Measurements from ENCODE around the gene EIF4EBP3.
"Not testable (repeated sequence)": the region's sequence is repeated elsewhere in the genome, so short reads cannot be mapped to it uniquely, and the experiment has no call there.

Gene EIF4EBP3

DNA sequence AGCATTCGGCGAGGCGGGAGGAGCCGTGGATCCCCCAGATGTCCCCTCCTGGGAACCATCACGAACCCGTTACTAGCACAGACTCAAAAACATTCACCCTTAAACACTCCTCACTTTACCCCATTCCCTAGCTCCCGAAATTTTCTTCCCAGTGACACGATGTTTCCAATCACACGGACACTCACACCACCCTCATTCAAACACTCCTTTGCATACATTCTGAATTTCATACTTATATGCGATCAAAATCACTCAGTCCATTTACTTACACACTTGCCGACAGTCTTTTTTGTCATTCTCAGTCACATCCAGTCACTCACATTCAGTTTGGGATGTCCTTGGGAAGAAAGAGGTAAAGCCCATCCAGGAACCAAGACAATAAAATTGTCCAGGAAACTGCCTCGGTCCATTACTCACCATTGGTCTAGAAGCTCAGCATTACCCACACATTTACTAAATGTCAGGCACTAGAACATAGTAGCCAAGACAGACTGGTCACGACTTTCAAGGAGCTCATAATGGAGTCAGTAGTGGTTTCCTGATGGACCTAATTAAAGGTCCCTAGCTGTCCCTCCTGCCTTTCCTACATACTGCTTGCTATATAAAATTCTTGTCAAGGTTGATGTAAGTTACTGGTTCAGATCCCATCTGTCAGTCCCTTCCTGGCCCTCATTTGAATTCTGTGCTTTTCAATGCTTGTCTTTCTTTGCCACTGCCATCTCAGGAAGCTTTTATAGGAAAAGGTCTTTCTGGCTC, 17.7 kb downstream of the EIF4EBP3 start:
- H3K9me3 Mint-ChIP-seq = no peaks in the 10 kb centered on the region
- DNase-seq (ENCODE audit: low spot score in 2 of 2) (no peak), ATAC-seq (peak; percentile 1)
- peak overlapping the region; percentile 82 for H3K4me3 Mint-ChIP-seq
- peaks cover 28% of the 10 kb centered on the region for H3K36me3 Mint-ChIP-seq
- peak overlapping the region; percentile 94 for H3K27ac Mint-ChIP-seq
- H3K4me1 Mint-ChIP-seq = peaks cover 69% of the 10 kb centered on the region

GRCh38 chr5:140565780-140566095, 18.3 kb downstream of the EIF4EBP3 start:
- Mint-ChIP-seq H3K4me3 (peak overlapping the region; percentile 82), H3K27ac (peak overlapping the region; percentile 94), H3K4me1 (peaks cover 73% of the 10 kb centered on the region), H3K36me3 (peaks cover 33% of the 10 kb centered on the region), H3K9me3 (no peaks in the 10 kb centered on the region)
- DNase-seq (ENCODE audit: low spot score in 2 of 2) (no peak), ATAC-seq (no peak)

- Mint-ChIP-seq H3K27ac (no peak overlapping the region), H3K36me3 (peaks cover 34% of the 10 kb centered on the region), H3K4me1 (peaks cover 65% of the 10 kb centered on the region), H3K9me3 (no peaks in the 10 kb centered on the region), H3K4me3 (peak overlapping the region; percentile 82)
- ATAC-seq = no peak
- peak in 1 of 2 donors; percentile 46 for DNase-seq (ENCODE audit: low spot score in 2 of 2)
Observed at GRCh38 chr5:140566665-140567064, 19.2 kb downstream of the EIF4EBP3 start.

DNA sequence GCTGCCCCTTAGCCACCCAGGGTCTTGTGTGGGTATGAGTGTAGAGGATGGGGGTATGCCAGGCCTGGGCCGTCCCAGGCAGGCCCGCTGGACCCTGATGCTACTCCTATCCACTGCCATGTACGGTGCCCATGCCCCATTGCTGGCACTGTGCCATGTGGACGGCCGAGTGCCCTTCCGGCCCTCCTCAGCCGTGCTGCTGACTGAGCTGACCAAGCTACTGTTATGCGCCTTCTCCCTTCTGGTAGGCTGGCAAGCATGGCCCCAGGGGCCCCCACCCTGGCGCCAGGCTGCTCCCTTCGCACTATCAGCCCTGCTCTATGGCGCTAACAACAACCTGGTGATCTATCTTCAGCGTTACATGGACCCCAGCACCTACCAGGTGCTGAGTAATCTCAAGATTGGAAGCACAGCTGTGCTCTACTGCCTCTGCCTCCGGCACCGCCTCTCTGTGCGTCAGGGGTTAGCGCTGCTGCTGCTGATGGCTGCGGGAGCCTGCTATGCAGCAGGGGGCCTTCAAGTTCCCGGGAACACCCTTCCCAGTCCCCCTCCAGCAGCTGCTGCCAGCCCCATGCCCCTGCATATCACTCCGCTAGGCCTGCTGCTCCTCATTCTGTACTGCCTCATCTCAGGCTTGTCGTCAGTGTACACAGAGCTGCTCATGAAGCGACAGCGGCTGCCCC, 19.8 kb downstream of the EIF4EBP3 start:
- H3K4me1 Mint-ChIP-seq = peaks cover 62% of the 10 kb centered on the region
- no peaks in the 10 kb centered on the region for H3K9me3 Mint-ChIP-seq
- DNase-seq (ENCODE audit: low spot score in 2 of 2) (no peak), ATAC-seq (no peak)
- H3K36me3 Mint-ChIP-seq = peaks cover 34% of the 10 kb centered on the region
- peak overlapping the region; percentile 82 for H3K4me3 Mint-ChIP-seq
- peak overlapping the region; percentile 54 for H3K27ac Mint-ChIP-seq

- DNase-seq (ENCODE audit: low spot score in 2 of 2) (no peak), ATAC-seq (no peak)
- Mint-ChIP-seq H3K27ac (peak overlapping the region; percentile 54), H3K4me1 (peaks cover 56% of the 10 kb centered on the region), H3K4me3 (peak overlapping the region; percentile 82), H3K36me3 (peaks cover 34% of the 10 kb centered on the region), H3K9me3 (no peaks in the 10 kb centered on the region)
Observed at GRCh38 chr5:140567871-140568270, 20.4 kb downstream of the EIF4EBP3 start.

DNA sequence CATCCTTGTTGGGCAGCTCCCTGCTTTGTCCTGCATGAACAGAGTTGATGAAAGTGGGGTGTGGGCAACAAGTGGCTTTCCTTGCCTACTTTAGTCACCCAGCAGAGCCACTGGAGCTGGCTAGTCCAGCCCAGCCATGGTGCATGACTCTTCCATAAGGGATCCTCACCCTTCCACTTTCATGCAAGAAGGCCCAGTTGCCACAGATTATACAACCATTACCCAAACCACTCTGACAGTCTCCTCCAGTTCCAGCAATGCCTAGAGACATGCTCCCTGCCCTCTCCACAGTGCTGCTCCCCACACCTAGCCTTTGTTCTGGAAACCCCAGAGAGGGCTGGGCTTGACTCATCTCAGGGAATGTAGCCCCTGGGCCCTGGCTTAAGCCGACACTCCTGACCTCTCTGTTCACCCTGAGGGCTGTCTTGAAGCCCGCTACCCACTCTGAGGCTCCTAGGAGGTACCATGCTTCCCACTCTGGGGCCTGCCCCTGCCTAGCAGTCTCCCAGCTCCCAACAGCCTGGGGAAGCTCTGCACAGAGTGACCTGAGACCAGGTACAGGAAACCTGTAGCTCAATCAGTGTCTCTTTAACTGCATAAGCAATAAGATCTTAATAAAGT, 21.1 kb downstream of the EIF4EBP3 start:
- DNase-seq (ENCODE audit: low spot score in 2 of 2) = peak in 1 of 2 donors; percentile 48
- no peaks in the 10 kb centered on the region for H3K9me3 Mint-ChIP-seq
- H3K36me3 Mint-ChIP-seq = peaks cover 34% of the 10 kb centered on the region
- H3K27ac Mint-ChIP-seq = peak overlapping the region; percentile 84
- H3K4me1 Mint-ChIP-seq = peaks cover 55% of the 10 kb centered on the region
- peak overlapping the region; percentile 35 for H3K4me3 Mint-ChIP-seq
- ATAC-seq = no peak

DNA sequence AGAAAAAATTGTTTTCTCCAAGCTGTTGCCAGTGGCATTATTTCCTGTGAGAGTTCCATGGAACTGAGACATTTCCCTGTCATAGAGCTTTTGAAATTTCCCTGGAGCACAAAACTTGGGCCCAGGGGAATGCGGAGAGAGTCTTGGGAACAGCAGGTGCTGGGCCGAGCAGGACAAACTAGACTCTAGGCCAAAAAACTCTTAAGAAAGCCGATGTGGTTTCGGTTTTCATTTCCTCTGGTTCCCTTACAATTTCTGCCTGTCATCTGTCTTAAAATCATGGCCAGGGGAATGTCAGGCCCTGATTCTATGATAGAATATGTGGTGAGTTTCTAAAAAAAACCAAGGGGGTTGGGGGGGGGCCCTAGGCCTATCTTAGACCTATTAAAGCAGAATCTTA, 21.7 kb downstream of the EIF4EBP3 start:
- peak overlapping the region; percentile 84 for H3K27ac Mint-ChIP-seq
- peaks cover 29% of the 10 kb centered on the region for H3K36me3 Mint-ChIP-seq
- H3K4me1 Mint-ChIP-seq = peaks cover 49% of the 10 kb centered on the region

DNA sequence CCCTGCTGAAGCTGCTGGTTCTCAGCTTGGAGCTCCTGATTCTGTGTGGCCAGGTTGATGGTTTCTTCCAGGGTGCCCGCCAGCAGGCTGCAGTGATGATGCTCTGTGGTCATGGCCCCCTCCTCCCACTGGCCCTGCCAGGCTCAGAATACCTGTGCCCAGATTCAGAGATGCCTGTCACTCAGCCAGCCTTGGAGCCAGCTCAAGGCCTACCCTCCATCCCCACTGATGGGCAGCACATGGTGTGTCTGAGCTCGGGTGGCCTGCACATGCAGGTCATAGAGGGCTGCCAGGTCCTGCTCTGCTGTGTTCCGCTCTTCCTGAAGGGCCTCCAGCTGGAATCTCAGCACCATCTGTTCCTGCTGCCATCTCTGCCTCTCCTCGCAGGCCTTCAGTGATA, 22.6 kb downstream of the EIF4EBP3 start:
- Mint-ChIP-seq H3K27ac (peak overlapping the region; percentile 84), H3K4me3 (no peak overlapping the region), H3K36me3 (peaks cover 20% of the 10 kb centered on the region), H3K4me1 (peaks cover 47% of the 10 kb centered on the region), H3K9me3 (no peaks in the 10 kb centered on the region)
- DNase-seq (ENCODE audit: low spot score in 2 of 2) = no peak
- no peak for ATAC-seq

More for the DNA sequence above, 21.7 kb downstream of the EIF4EBP3 start:
- Mint-ChIP-seq H3K4me3 (peak overlapping the region; percentile 35), H3K9me3 (no peaks in the 10 kb centered on the region)
- DNase-seq (ENCODE audit: low spot score in 2 of 2) (no peak), ATAC-seq (no peak)

- Mint-ChIP-seq H3K27ac (peak overlapping the region; percentile 84), H3K4me1 (peaks cover 43% of the 10 kb centered on the region), H3K36me3 (peaks cover 16% of the 10 kb centered on the region), H3K9me3 (no peaks in the 10 kb centered on the region), H3K4me3 (no peak overlapping the region)
- DNase-seq (ENCODE audit: low spot score in 2 of 2) (no peak), ATAC-seq (no peak)
Observed at GRCh38 chr5:140570488-140570887, 23.0 kb downstream of the EIF4EBP3 start.

DNA sequence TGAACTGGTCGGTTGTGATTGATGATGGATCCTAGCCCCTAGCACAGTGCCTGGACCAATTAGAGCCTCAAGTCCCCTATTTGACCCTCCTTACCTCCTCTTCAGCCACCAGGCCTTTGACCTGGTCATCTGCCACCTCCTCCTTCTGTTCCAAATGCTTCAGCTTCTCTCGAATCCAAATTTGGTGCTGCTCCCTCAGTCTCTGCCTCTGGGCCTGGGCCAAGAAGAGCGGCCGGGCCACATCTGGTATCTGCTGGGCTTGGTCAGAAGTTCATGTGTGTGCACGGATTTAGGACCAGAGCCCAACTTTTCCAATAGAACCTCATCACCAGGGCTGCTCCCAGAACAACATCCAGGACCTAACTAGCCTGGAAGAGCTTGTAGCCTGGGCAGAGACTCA, 23.6 kb downstream of the EIF4EBP3 start:
- no peak for ATAC-seq
- DNase-seq (ENCODE audit: low spot score in 2 of 2) = no peak
- H3K36me3 Mint-ChIP-seq = peaks cover 16% of the 10 kb centered on the region
- peaks cover 37% of the 10 kb centered on the region for H3K4me1 Mint-ChIP-seq
- peak overlapping the region; percentile 84 for H3K27ac Mint-ChIP-seq
- H3K9me3 Mint-ChIP-seq = no peaks in the 10 kb centered on the region
- H3K4me3 Mint-ChIP-seq = no peak overlapping the region

DNA sequence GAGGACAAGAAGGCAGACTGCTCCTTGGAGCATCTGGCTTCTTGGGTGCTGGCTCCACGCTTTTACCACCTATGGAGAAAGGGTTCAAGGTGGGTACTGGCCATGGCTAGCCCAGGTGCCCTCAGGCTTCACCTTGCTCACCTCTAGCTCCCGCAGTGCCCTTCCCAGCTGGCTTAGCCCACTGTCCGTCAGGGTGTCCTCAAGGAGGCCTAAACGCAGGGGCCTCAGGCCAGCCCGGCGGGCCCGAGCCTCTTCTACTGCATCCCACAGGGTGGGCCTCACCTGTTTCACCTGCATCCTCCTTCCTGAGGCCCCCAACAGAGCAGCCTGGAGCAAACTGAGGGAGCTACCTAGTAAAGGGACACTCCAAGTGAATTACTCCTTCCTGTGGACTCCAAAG, 26.2 kb downstream of the EIF4EBP3 start:
- no peak for DNase-seq (ENCODE audit: low spot score in 2 of 2)
- Mint-ChIP-seq H3K4me3 (no peak overlapping the region), H3K27ac (no peak overlapping the region), H3K9me3 (no peaks in the 10 kb centered on the region), H3K4me1 (peaks cover 12% of the 10 kb centered on the region), H3K36me3 (peaks cover 6% of the 10 kb centered on the region)
- no peak for ATAC-seq

DNA sequence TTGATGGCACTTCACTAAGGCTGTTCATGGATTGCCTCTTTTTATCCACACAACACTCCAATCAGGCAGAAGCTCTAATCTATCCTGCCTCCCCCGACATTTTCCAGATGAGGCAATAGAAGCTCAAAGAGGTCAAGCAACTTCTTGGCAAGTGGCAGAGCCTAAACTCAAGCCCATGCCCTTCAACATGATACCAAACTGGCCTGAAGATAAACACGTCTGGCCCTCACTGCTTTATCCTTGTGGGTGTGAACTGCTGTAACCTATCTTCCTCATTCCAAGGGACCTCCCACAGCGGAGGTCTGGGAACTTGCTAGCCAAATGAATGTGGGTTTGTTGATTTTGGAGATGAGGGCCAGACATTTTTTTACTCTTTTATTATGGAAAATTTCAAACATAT, 26.7 kb downstream of the EIF4EBP3 start:
- peaks cover 6% of the 10 kb centered on the region for H3K36me3 Mint-ChIP-seq
- ATAC-seq (no peak), DNase-seq (ENCODE audit: low spot score in 2 of 2) (no peak)
- H3K4me3 Mint-ChIP-seq = no peak overlapping the region
- no peak overlapping the region for H3K27ac Mint-ChIP-seq
- H3K9me3 Mint-ChIP-seq = no peaks in the 10 kb centered on the region
- H3K4me1 Mint-ChIP-seq = peaks cover 8% of the 10 kb centered on the region

- Mint-ChIP-seq H3K4me3 (no peak overlapping the region), H3K36me3 (peaks cover 6% of the 10 kb centered on the region), H3K27ac (peak overlapping the region; percentile 37), H3K4me1 (peaks cover 2% of the 10 kb centered on the region), H3K9me3 (no peaks in the 10 kb centered on the region)
- ATAC-seq (no peak), DNase-seq (ENCODE audit: low spot score in 2 of 2) (no peak)
Observed at GRCh38 chr5:140575309-140575708, 27.8 kb downstream of the EIF4EBP3 start.

DNA sequence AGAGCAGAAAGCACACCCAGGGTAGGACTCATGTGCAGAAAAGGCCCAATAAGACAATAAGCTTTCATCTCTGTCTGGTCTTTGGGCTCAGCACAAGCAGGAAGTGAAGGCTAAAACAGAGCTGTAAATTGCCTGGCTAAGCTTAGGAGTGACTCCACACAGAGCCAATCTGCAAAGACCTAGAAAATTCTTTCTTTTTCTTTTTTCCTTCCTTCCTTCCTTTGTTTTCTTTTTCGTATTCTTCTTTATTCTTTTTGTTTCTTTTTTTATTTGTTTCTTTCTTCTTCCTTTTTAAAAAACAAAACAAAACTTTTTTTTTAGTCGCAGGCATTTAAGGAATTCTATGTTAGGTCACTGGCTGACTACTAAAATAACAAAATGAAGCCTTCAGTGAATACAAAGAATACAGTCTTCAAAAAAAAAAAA, 29.3 kb downstream of the EIF4EBP3 start:
- Mint-ChIP-seq H3K4me3 (no peak overlapping the region), H3K4me1 (no peaks in the 10 kb centered on the region), H3K27ac (peak overlapping the region; percentile 29), H3K9me3 (no peaks in the 10 kb centered on the region), H3K36me3 (no peaks in the 10 kb centered on the region)
- no peak for DNase-seq (ENCODE audit: low spot score in 2 of 2)
- no peak for ATAC-seq

DNA sequence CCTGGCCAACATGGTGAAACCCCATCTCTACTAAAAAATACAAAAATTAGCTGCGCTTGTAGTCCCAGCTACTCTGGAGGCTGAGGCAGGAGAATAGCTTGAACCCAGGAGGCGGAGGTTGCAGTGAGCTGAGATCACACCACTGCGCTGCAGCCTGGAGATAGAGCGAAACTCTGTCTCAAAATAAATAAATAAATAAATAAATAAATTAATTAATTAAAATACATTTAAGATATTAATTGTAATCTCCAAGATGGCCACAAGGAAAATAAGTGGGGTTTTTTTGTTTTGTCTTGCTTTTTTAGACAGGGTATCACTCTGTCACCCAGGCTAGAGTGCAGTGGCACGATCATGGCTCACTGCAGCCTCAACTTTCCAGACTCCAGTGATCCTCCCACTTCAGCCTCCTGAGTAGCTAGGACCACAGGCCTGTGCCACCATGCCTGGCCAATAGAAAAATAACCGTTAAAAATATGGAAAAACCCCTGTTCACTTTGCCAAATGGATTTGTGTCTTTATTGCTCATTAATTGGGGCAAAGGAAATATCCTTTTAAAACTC, 31.8 kb downstream of the EIF4EBP3 start:
- not testable (repeated sequence) for ATAC-seq; H3K9me3 Mint-ChIP-seq; H3K27ac Mint-ChIP-seq; DNase-seq (ENCODE audit: low spot score in 2 of 2); H3K4me1 Mint-ChIP-seq; H3K36me3 Mint-ChIP-seq; H3K4me3 Mint-ChIP-seq

Data from stimulated activated effector memory CD8-positive, alpha-beta T cell treated with anti-CD3 and anti-CD28 coated beads, Interleukin-12 subunit alpha, Interleukin-12 subunit beta, amount 100 ng/mL, for 72 hours (primary cell).